GM18868 (cell line): ENCODE results near the gene FEV.

Source experiments
- ATAC-seq: cut with Tn5 transposase; IDR thresholded peaks from one replicate; pipeline ENCODE4 v1.9.1; 2021; ENCODE audit warnings: mild to moderate bottlenecking, moderate library complexity; ENCODE audit not compliant: unreplicated experiment

The FEV gene

DNA sequence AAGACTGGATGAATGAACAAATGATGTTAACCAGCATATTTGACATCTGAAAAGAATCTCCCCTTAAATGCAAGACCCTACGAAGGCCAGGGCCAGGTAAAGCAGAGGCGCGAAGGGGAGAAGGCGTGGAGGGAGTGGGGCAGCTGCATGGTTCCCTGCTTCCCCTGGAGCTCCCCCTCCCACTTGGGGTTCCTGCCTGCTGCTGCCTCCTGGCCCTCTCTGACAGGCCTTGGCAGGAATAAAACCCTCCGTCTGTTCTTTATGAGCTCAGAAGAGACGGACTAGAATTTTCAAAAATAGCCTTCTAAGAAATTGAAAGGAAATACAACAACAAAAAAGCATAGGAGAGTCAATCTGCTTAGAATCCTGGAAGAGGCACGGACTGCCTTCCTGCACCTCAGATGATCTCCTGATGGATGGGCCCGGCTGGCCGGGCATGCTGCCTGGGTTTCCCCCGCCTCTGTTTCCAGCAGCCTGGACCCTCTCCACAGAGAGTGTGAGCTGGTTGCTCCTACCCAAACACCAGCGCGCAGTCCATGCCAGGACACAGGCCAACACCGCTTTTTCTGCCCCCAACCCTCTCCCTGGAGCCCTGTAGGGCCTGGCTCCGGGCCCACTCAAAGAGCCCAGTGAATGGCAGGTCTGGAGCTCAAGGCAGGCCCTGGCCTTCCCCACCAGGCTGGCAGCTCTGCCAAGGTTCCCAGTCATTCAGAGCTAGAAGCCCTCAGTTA is 32.4 kb upstream of the FEV start:
- no peak for ATAC-seq

DNA sequence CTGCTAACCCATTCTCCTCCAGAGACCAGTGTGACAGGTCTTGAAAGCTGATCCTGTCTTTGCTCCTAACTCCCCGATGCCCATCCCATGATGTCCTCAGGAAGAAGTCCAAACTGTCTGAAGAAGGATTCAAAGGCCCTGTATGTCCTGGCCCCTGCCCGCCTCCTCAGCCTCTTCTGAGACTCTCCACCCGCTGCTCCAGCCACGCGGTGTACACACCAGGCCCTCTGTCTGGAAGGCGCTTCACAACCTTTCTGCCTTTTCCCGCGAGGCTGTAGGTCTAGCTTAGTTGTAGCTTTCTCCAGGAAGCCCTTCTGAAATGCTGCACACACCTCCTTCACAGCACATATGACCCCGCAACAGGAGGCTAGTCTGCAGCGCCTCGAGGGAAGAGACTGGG is 31.7 kb upstream of the FEV start:
- no peak for ATAC-seq

DNA sequence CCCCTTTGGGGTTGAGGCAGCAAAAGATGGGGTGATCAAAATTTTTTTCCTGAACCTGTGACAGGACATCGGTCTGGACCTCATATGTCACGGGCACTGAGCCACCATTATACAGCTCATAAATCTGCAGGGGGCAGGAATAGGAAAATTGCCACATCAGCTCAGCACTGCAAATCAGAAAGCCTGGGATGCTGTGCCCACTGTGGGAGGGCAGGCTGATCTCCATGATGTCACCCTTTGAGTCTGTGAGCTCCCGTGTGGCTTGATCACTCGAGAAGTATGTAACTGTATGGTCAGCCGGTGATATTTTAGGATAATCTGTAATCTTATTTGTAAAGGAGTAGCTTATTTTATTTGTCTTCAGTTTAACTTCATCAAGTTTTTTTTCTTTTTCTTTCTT is 25.9 kb upstream of the FEV start:
- ATAC-seq = no peak

DNA sequence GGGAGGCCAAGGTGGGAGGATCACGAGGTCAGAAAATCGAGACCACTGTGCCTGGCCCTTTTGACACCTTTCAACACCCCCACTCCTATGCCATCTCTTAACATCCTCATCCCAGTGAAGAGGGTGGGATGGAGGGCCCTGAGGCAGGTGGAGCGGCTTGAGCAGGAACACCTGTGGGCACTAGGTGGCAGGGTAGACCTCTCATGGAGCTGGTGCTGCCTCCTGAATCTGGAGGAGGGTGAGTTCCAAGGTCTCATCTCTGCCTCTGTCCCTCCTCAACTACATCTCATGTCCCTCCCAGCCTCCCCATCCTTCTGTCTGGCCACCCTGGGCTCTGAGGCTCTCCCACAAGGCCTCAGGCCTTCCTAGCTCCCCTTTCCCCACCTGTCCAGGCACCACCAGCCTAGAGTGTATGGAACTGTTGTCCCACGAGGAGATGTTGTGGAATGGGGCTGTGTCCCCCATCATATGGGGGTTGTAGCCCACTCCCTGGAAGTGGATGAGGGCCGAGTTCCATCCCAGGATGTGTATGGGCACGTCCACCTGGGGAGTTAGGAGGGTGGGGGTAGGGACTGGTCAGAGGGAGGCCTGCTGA is 25.3 kb upstream of the FEV start:
- ATAC-seq = peak; percentile 52

DNA sequence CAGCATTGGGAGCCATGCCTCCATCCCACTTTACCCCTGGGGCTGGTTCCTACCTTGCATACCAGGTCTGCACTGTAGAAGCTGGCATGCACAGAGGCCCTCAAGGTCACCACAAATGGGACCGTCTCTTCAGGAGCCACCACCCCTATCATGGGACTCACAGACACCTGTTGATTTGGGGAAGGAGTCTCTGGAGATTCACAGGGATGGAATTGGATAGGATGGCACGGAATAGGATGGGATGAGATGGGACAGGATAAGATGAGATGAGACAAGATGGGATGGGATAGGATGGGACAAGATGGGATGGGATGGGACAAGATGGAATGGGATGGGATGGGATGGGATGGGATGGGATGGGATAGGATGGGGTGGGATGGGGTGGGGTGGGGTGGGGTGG is 24.3 kb upstream of the FEV start:
- no peak for ATAC-seq

DNA sequence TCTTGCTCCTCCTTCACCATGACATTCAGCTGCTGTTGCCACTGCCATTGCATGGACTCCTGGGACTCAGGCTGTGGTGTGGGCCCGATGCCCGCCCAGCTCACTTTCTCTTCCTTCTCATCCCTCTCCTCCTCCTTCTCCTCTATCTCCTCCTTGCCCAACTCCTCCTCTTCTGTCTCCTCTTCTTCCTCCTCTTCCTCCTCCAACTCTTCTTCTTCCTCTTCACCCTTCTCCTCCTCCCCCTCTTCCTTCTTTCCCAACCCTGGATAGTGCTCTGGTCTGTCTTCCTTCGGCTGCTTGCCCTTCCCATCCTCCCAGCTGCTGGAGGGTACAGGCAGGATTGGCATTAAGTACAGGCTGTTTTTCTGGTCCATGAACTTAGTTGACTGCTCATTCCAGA is 19.0 kb upstream of the FEV start:
- ATAC-seq = no peak

DNA sequence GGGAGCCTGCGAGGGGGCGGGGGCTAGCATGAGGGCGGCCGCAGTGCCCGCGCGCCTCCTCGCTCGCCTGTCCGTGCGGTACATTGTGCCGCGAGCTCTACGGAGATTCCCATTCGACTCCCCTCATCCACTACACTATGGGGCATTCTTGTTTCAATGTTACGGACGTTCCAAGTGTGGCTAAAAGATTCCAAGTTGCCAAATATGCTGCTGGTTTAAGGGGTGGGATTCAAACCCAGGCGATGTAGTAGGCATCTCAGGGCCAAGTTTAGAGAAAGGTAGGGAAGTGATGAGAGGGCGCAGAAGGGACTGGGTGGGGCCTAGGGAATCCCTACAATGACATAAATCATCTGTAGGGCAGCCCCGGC is 18.3 kb upstream of the FEV start:
- ATAC-seq = no peak

DNA sequence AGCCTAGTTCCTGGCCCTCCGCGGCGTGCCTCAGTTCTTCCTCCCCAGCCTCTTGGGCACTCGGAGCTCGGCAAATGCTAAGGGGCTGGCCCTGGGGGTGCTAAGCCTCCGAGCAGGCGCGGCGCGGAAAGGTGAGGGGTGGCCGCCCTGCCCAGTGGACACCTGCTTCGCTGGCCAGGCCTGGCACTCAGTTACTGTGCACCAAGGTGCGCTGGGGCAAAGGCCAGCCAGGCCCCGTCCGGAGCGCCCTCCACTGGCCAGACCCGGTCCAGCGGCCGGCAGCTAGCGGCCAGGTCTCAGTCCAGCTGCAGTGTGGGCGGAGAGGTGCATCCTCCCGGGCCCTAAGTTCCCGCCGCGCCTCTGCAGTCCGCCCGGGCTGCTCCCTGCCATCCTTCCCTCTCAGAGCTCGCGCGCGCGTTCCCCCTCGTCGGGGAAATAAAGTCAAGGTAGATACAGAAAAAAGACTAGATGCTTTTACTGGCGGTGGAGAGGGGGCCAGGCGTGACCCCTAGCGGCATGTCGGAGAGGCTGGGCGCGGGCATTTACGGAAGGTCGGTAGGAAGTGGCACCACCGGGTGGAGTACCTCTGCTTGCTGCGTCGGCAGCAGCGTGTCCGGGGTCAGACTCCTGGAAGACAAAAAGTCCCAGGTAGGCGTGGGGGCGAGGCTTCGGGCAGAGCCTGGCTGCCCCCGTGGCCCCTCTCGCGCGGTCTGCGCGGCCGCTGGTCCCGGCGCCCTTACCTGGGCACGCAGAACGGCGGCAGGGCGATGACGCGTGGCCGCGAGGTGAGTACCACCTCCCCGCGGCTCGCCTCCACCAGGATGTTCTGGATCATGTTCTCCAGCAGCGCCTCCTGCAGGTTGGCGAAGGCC is 17.6 kb upstream of the FEV start:
- no peak for ATAC-seq

DNA sequence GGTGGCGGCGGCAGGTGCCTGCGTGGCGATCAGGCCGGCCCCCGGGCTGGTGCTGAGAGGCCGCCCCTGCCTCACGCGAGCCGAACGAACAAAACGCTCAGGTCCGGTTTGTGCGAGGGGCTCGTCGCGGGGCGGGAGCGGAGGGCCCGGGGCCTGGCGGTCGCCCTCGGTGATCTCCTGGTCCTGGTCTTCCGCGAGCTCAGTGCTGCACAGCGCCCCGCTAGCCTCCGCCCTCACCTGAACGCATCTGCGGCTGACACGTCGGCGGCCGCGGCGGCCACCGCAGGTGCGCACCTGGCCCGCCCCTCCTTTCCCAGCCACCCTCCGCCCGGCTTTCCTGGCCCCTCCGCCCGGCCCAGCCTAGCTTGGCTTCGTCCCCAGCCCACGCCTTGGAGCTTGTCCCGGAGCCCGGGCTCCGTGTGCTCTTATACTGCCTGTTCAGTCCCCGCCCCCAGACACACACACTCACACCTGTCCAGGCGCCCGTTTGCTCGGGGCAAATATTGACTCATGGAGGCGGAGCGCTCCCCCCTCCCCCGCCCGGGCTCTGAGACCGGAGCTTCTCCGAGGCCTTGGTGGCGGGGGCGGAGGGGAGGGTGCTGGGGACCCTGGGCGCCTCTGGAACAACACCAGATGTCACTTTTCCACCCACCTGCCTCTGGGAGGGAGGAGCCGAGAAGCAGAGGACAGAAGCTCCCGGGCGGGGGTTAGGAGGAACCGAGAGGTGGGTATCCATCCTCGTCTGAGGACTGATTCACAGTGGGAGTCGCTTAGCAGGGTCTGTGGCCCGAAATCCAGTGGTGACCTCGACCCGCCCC is 16.8 kb upstream of the FEV start:
- no peak for ATAC-seq

DNA sequence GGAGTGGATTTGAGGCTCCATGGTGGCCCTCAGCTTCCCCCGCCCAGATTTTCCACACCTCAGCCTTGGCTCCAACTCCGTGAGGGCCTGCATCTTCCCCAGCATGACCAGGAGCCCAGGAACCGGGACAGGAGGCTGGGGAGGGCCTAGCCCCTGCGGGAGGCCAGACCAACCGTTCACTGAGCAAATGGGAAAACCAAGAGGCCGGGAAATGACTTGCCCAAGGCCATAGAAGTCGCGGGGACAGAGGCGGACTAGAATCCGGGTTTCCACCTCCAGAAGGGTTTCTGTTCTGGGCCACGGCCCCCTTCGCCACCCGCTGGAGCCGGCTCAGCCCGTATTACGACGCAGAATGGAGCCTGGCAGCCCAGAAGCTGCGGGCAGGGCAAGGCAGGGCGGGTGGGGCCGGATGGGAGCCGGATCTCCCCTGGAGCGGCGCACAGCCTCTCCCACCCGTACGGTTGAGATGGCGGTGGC is 16.2 kb upstream of the FEV start:
- ATAC-seq = no peak

DNA sequence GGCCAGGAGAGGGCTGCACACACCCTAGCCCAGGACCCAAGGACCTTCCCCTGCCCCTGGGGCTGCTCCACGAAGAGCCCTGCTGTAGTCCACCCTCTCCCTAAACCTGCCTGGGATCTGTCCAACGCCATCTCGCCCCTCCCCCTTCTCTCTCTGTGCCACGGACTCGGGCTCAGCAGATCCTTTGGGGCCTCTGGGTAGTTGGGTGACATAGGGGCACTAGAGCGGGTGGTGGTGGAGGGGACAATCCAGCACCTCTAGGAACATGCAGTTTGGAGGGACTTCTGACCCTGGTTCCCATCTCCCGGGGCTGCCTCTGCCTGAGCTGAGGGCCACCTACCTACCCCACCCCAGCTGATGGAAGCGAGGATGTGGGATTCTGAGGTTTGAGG is 15.6 kb upstream of the FEV start:
- no peak for ATAC-seq

DNA sequence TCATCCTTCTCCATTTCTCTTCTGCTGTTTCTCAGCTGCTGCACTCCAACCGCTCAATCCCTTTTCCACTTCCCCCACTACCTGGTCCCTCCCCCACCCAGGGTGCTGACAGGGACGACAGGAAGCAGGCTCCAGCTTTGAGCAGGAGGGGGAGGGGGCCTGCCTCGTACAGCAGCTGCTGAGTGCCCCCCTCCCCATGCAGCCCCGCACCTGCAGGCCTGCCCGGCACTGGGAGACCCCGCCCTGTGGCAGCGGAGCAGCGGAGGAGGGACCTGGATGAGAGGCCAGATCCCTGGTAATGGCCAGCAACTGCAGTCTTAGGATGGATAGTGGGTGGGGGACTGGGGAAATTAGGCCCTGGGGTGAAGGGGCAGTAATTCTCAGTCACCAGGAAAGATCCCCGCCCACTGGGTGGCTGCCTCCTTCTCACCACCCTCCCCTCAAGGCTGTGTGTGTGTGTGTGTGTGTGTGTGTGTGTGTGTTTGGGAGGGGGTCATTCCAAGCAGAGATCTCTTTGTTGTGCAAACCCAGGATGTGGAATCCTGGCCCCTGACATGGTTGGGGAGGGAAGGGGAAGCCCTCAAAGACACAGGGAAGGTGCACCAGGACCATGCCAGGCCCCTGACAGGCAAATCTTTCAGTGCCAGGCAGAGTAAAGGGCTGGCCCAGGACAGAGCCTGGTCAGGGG is 15.0 kb upstream of the FEV start:
- ATAC-seq = no peak

DNA sequence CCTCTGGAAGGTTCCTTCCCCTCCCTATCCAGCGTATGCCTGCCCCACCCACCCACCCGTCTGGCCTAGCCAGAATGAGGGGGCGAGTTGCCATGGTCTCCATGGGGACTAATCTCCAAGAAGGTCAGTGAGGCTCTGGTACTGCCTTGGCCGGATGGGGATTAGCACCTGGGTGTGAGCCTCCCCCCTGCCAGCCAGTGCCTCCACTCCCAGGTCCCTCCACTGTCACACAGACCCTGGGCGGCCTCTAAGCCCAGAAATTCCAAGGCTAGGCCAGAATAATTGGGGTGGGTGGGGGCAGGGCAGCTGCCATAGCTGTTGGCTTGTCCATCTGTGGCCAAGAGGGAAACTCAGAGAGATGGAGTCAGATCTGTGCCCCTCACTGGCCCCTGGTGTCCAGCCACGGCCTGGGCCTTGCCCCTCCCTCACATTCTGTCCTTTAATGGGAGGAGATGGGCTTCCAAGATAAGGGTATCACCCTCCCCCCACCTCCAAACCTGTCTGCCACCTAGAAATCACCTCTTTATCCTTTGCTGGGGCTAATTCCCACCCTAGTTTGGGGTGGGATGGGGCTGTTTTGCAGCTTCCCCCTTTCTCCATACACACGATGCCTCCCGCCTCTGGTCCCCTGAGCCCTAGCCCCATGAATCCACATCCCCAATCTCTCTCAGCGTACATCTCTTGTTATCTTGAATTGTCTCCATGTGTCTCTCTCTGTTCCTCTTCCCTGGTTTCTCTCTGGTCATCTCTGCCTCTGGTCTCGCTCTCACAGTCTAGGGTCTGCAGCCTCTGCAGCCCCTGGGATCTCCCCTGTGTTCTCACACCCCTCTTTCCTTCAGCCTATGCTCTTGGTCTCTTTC is 14.3 kb upstream of the FEV start:
- ATAC-seq = no peak

DNA sequence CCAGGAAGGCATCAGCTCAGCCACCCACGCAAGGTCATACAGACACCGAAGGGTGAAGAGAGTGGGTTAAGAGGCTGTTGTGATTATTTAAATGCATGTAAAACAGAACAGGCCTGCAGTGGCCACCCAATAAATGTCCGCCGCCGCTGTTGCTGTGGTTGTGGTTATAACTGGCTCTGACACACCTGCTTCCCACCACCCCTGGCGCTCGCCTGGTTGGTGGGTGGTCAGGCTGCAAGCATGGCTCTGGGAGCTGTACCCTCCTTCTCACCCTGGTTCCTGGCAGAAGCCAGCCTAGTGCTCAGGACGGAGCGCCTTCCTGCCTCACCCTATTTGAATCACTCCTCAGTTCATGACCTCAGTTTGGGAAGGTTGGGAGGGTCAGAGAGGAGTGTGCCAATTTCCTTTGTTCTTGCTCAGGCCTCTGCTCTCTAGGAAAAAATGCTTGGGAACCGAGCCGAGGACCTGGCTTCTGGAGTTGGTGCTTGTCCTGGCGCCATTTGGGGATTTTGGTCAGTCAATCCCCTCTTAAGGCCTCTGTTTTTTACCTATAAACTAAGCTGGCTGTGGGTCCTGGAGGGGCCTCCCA is 13.5 kb upstream of the FEV start:
- ATAC-seq = no peak

DNA sequence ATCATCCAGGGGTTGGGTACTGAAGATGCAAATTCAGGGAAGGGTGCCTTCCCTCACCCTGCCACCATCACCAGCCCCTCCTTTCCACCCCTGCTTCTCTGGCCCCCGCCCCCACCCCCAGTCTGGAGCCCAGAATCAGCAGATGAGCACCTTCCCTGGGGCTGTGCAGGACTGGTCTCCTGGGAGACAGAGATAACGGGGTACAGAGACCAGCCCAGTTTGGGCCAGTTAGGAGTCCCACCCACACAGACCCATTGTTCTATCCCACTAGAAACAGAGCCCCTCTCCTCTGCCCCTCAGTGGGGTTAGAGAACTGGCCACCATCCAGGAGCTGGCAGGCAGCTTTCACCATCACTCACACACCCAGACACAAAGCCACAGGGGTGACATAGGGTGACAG is 12.7 kb upstream of the FEV start:
- no peak for ATAC-seq

DNA sequence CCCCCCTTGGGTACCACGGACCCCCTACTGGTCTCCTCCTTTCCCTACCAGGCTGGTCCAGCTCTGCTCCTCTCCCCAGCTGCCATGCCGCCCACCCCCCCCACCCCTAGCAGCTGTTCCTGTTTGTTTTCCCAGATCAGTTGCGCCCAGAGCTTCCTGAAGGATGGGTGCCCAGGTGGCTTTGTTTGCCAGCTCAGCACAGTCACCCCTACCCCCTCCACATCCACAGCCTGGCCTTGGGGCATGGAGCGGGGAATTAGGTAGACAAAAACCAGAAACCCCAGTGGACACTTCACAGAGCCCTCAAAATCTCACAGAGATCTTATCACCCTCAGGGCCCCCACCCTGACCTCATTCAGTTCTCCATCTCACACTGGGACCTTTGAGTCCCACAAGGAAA is 12.0 kb upstream of the FEV start:
- ATAC-seq = no peak

DNA sequence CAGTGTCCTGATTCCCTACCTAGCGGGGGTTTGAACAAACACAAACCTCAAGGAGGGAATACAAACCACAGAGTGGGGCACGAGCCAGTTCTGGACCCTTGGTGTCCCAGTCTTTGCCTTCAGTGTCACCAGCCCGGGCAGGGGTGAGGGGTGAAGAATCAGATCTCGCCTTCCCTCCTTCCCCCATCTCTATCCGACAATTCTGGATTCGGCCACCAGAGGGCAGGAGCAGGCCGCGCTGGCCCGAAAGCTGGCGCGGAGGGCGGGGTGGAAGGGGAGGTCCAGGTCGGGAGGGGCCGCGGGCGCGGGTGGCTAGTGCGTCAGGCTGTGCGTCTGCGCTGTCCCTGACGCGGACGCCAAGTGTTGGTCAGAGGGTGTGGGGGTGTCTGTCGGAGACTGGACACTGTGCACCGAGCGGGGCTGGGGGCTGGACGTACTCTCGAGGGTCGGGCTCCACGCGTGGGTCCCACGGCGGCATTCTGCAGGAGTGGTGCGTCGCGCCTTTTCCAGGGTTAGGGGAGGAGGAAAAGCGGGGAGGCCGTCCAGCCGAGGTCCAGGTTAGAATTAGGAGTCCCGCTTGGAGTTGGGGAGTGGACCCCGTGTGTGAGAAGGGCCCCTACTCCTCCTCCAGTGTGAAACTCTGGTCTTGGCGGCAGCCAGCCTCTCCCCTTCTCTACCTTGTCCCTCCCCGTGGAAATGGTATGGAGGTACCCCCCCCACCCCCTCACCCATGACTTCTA is 11.2 kb upstream of the FEV start:
- peak; percentile 72 for ATAC-seq

DNA sequence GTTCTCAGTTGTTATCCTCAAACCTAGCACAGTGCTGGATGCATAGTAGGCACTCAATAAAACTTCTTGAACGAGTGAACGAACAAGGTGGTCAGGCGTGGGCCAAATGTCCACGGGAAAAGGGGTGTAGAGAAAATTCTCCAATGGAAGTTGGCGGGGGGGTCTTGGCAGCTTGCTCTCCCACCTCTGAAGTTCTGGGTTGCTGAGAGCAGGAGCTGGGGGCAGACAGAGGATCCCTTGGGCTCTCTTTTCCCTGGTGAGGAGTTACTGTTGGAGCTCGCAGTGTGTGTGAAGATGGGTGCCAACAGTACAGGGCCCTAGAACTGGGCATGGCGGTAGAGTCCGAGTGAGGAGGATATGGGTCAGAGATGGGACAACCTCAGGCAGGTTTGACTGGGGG is 10.6 kb upstream of the FEV start:
- ATAC-seq = no peak
